Measurements from ENCODE around the gene WDR5. TPM values are rescaled to one million over a fixed set of nuclear protein-coding genes. Genes with fewer than 3 reads are reported as not detected.
A peak's percentile ranks its signal among the peaks of the same experiment; 100 is the strongest.

Gene WDR5
- total and polyA plus RNA-seq, 2 of the 13 experiments (the other 11 are each of a cell fraction or from before 2014, with no cell fraction given): 34.3 TPM

DNA sequence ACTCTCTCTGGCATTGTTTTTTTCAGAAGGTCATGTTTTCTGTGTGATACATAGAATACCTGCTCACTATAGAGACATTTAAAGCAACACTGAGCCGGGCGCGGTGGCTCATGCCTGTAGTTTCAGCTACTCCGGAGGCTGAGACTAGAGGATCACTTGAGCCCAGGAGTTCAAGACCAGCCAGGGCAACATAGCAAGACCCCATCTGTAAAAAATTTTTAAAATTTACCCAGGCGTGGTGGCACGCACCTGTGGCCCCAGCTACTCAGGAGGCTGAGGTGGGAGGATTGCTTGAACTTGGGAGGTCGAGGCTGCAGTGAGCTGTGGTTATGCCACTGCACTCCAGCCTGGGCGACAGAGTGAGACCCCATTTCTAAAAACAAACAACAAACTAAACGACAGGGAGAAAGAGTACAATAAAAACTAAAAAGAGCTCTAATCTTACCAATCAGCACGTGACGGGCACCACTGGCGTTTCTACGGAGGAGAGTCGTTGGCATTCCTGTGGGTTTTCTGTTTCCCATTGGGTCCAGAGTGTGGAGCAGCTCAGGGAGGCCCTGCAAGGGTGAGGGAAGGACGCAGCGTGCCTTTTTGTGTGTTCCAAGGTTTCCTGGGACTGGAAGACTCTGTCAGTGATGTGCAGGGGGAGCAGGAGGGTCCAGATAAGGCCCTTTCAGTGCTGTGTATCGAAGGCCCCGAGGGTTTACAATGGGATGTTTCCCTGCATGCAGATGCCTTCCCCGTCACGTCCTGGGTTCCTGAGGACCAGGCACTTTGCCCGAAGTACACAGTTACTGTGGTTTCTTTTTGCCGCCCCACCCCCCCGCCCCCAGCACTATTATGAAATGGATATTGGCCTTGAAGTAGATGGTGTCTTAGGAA lies 35.7 kb downstream of the WDR5 start (continued):
- TF ChIP-seq, protein P1, sequence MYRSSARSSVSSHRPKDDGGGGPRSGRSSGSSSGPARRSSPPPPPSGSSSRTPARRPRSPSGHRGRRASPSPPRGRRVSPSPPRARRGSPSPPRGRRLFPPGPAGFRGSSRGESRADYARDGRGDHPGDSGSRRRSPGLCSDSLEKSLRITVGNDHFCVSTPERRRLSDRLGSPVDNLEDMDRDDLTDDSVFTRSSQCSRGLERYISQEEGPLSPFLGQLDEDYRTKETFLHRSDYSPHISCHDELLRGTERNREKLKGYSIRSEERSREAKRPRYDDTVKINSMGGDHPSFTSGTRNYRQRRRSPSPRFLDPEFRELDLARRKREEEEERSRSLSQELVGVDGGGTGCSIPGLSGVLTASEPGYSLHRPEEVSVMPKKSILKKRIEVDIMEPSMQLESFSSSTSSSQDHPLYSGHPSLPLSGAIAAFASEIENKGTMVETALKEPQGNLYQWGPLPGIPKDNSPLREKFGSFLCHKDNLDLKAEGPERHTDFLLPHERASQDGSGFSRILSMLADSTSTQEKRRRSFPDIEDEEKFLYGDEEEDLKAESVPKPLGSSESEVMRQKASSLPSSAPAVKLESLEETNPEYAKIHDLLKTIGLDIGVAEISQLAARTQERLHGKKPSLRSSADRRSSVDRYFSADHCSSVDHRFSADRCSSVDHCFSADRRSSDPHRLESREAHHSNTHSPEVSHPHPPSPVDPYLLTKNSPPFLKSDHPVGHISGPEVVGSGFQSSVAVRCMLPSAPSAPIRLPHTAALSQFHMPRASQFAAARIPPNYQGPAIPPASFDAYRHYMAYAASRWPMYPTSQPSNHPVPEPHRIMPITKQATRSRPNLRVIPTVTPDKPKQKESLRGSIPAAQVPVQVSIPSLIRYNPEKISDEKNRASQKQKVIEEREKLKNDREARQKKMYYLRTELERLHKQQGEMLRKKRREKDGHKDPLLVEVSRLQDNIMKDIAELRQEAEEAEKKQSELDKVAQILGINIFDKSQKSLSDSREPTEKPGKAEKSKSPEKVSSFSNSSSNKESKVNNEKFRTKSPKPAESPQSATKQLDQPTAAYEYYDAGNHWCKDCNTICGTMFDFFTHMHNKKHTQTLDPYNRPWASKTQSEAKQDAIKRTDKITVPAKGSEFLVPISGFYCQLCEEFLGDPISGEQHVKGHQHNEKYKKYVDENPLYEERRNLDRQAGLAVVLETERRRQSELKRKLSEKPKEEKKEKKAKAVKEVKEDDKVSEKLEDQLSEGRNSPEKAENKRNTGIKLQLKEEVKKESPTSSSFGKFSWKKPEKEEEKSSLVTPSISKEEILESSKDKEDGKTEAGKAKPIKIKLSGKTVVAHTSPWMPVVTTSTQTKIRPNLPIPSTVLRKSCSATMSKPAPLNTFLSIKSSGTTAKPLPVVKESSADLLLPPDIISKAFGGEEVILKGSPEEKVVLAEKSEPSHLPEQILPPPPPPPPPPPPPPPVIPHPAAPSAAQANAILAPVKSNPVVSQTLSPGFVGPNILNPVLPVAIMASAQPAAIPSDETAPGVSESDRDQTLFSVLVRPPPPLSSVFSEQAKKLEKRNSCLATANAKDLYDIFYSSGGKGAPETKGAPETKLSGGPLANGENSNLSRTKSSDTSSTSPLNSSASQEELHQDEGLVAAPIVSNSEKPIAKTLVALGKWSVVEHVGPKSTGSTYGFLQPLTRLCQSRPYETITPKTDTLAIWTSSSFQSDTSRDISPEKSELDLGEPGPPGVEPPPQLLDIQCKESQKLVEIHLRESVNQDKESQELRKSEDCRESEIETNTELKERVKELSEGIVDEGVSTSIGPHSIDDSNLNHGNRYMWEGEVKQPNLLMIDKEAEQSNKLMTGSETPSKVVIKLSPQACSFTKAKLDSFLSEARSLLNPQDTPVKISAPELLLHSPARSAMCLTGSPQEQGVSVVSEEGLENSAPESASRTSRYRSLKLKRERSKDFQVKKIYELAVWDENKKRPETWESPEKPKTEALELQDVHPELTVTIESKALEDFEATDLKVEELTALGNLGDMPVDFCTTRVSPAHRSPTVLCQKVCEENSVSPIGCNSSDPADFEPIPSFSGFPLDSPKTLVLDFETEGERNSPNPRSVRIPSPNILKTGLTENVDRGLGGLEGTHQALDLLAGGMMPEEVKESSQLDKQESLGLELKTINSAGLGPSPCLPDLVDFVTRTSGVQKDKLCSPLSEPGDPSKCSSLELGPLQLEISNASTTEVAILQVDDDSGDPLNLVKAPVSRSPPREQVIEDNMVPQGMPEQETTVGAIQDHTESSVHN (CRISPR knock-in tag; IDR thresholded peaks at IDR 0.05): no peak
- 0 out of 2 replicates have a peak, but pooled peaks have one; percentile 6 for TF ChIP-seq ZNF772 (CRISPR knock-in tag; IDR thresholded peaks at IDR 0.05)
- no peak for TF ChIP-seq ZNF563 (CRISPR knock-in tag; IDR thresholded peaks at IDR 0.05)
- no peak for TF ChIP-seq SETDB1 (CRISPR knock-in tag; IDR thresholded peaks at IDR 0.05; ENCODE audit: borderline replicate concordance)
- TF ChIP-seq, protein P2, sequence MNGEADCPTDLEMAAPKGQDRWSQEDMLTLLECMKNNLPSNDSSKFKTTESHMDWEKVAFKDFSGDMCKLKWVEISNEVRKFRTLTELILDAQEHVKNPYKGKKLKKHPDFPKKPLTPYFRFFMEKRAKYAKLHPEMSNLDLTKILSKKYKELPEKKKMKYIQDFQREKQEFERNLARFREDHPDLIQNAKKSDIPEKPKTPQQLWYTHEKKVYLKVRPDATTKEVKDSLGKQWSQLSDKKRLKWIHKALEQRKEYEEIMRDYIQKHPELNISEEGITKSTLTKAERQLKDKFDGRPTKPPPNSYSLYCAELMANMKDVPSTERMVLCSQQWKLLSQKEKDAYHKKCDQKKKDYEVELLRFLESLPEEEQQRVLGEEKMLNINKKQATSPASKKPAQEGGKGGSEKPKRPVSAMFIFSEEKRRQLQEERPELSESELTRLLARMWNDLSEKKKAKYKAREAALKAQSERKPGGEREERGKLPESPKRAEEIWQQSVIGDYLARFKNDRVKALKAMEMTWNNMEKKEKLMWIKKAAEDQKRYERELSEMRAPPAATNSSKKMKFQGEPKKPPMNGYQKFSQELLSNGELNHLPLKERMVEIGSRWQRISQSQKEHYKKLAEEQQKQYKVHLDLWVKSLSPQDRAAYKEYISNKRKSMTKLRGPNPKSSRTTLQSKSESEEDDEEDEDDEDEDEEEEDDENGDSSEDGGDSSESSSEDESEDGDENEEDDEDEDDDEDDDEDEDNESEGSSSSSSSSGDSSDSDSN (CRISPR knock-in tag; IDR thresholded peaks at IDR 0.05): no peak
- TF ChIP-seq, protein P3, sequence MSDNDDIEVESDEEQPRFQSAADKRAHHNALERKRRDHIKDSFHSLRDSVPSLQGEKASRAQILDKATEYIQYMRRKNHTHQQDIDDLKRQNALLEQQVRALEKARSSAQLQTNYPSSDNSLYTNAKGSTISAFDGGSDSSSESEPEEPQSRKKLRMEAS (IDR thresholded peaks at IDR 0.05): peak; percentile 17; the same call in 1 of the 2 replicates
- TF ChIP-seq HDAC1 (CRISPR knock-in tag; IDR thresholded peaks at IDR 0.05): 0 out of 2 replicates have a peak, but pooled peaks have one; percentile 9
- peak; percentile 68 for TF ChIP-seq BHLHE40 (IDR thresholded peaks at IDR 0.05; ENCODE audit: low read length)
- TF ChIP-seq SPEN (CRISPR knock-in tag; IDR thresholded peaks at IDR 0.05; ENCODE audit: low read depth): 0 out of 2 replicates have a peak, but pooled peaks have one; percentile 26
- TF ChIP-seq ZNF451 (CRISPR knock-in tag; IDR thresholded peaks at IDR 0.05): no peak
- TF ChIP-seq, protein P4, sequence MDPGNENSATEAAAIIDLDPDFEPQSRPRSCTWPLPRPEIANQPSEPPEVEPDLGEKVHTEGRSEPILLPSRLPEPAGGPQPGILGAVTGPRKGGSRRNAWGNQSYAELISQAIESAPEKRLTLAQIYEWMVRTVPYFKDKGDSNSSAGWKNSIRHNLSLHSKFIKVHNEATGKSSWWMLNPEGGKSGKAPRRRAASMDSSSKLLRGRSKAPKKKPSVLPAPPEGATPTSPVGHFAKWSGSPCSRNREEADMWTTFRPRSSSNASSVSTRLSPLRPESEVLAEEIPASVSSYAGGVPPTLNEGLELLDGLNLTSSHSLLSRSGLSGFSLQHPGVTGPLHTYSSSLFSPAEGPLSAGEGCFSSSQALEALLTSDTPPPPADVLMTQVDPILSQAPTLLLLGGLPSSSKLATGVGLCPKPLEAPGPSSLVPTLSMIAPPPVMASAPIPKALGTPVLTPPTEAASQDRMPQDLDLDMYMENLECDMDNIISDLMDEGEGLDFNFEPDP (CRISPR knock-in tag; conservative IDR thresholded peaks at IDR 0.05): 0 out of 2 replicates have a peak, but pooled peaks have one; percentile 55
- 0 out of 2 replicates have a peak, but pooled peaks have one; percentile 20 for TF ChIP-seq NR2F6 (IDR thresholded peaks at IDR 0.05)
- no peak for TF ChIP-seq NR2F6 (CRISPR knock-in tag; IDR thresholded peaks at IDR 0.05)
- no peak for TF ChIP-seq ZNF530 (CRISPR knock-in tag; IDR thresholded peaks at IDR 0.05; ENCODE audit: low read depth)
- TF ChIP-seq MAFG (CRISPR knock-in tag; IDR thresholded peaks at IDR 0.05): no peak
- TF ChIP-seq MED1 (CRISPR knock-in tag; IDR thresholded peaks at IDR 0.05): peak; percentile 39; the same call in 1 of the 2 replicates
- 0 out of 2 replicates have a peak, but pooled peaks have one; percentile 6 for TF ChIP-seq ZNF558 (CRISPR knock-in tag; IDR thresholded peaks at IDR 0.05; ENCODE audit: borderline replicate concordance)
